GM19452 (cell line): Measurements from ENCODE around the gene TREM2.

Experiments used
- ATAC-seq: cut with Tn5 transposase; IDR thresholded peaks from one replicate; pipeline ENCODE4 v1.9.1; 2021; ENCODE audit not compliant: unreplicated experiment

Gene TREM2

GRCh38 chr6:41184761-41185160, 21.8 kb upstream of the TREM2 start:
- ATAC-seq, result no peak

- ATAC-seq, result no peak
Measured at GRCh38 chr6:41182069-41183034, 19.4 kb upstream of the TREM2 start.

- no peak for ATAC-seq
Measured at GRCh38 chr6:41181566-41181965, 18.6 kb upstream of the TREM2 start.

- no peak for ATAC-seq
Measured at GRCh38 chr6:41179163-41179562, 16.2 kb upstream of the TREM2 start.

- ATAC-seq, result no peak
Measured at GRCh38 chr6:41177695-41178094, 14.8 kb upstream of the TREM2 start.

- ATAC-seq, result no peak
Measured at GRCh38 chr6:41177287-41177686, 14.4 kb upstream of the TREM2 start.

- no peak for ATAC-seq
Measured at GRCh38 chr6:41176189-41176588, 13.3 kb upstream of the TREM2 start.

GRCh38 chr6:41175084-41175483, 12.2 kb upstream of the TREM2 start:
- no peak for ATAC-seq

GRCh38 chr6:41174610-41175009, 11.7 kb upstream of the TREM2 start:
- no peak for ATAC-seq

GRCh38 chr6:41171908-41172307, 9.0 kb upstream of the TREM2 start:
- ATAC-seq, result no peak

- no peak for ATAC-seq
Measured at GRCh38 chr6:41170547-41171160, 7.7 kb upstream of the TREM2 start.

- ATAC-seq, result no peak
Measured at GRCh38 chr6:41167173-41167963, 4.5 kb upstream of the TREM2 start.

- no peak for ATAC-seq
Measured at GRCh38 chr6:41164551-41165120, 1.7 kb upstream of the TREM2 start.

- ATAC-seq, result no peak
Measured at GRCh38 chr6:41163419-41163717, 452 bp upstream of the TREM2 start.

GRCh38 chr6:41161851-41162552, 914 bp downstream of the TREM2 start:
- no peak for ATAC-seq

GRCh38 chr6:41161380-41161779, 1.5 kb downstream of the TREM2 start:
- ATAC-seq, result no peak

GRCh38 chr6:41160933-41161332, 2.0 kb downstream of the TREM2 start:
- ATAC-seq, result no peak

- ATAC-seq, result no peak
Measured at GRCh38 chr6:41159415-41160082, 3.4 kb downstream of the TREM2 start.

GRCh38 chr6:41157323-41157722, 5.6 kb downstream of the TREM2 start:
- no peak for ATAC-seq

GRCh38 chr6:41156771-41157170, 6.1 kb downstream of the TREM2 start:
- no peak for ATAC-seq
